GM11168 (cell line): Measurements from ENCODE around the gene TTC39B.
"Not testable (repeated sequence)": the region's sequence is repeated elsewhere in the genome, so short reads cannot be mapped to it uniquely, and the experiment has no call there.

Experiments
- in situ Hi-C: fragments of 300-500 bp; cut with MboI; formaldehyde crosslinking; loops from one replicate; pipeline ENCODE4 v1.12.0; 2022; ENCODE audit warnings: low sequenced_read_pairs; ENCODE audit not compliant: unreplicated experiment

Gene TTC39B

DNA sequence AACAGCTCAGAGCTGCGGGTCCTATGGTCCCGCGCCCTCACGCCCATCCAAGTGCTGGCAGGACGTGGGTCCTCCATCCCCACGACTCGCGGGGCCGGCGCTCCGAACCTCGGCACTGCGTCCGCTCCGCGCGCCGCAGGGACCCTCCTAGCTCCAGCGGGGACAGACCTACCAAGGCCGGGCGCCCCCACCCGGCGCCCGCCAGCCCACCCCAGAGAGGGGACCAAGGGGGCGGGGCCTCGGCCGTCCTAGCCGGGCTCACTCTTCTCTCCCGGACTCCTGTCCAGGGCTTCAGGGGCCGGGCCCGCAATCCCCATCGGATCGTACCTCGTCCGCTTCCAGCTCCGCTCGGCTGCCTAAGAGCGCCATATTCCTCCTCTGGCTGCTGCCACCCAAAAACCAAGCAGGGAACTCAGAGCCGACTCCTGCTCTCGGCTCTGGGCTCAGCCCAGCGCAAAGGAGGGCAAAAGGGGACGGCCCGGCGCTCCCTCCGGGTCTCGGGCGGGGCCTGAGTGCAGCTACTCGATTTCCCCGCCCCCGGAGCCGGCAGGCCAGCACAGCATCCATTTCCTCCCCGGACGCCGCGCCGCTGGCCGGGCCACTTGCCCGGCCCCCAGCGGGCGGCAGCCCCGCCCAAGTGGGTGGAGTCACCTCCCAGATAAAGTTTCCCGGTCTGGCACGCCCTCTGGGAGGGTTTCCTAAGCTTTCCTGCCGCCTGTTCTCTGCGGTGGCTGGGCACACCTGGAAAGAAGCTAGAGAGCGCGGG is at the start of gene TTC39B:
Gene TTC39B, minus strand, starts transcription at position 460 of the 766 bp plus-strand sequence. Its CDS starts 91 bp downstream, at position 369.
- in situ Hi-C loops = no loop called here

DNA sequence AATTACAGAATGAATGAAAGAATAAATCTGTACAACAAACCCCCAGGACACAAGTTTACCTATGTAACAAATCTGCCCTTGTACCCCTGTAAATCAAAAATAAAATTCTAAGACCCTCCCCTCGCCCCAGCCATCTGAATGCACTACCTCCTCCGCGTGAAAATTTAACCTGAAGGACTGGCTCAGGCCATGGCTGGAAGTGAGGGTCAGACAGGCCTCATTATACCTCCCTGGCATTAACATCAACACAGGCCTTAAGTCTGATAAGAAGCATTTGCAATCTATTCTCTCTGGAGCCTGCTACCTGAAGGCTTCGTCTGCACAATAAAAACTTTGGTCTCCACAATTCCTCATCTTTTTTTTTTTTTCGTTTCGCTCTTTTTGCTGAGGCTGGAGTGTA is 48.7 kb upstream of the TTC39B start:
- in situ Hi-C loops = no loop called here

DNA sequence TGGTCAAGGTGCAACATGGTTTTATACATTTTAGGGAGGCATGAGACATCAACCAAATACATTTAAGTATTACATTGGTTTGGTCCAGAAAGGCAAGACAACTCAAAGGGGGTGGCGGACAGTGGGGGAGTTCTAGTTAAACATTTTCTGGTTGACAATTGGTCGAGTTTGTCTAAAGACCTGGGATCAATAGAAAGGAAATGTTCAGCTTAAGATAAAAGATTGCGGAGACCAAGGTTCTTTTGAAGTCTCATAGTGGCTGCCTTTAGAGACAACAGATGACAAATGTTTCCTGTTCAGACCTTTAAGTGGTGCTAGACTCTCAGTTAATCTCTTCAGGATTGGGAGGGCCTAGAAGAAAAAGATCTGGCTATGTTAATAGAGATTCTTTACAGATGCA is 47.7 kb upstream of the TTC39B start:
- in situ Hi-C loops = no loop called here

DNA sequence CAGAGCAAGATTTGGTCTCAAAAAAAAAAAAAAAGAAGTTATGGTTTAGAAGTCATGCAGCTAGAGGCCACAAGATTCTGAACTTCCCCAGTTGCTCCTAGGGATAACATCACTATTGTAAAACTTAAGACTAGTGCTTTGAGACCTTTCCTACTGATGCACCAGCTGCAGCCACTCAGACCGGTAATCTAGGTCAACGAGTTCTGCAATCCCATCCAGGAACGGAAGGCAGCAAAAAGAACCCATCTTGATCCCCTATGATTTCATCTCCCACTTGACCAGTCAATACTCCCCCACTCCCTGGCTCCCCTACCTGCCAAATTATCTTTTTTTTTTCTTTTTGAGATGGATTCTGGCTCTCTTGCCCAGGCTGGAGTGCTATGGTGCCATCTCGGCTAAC is 46.9 kb upstream of the TTC39B start:
- in situ Hi-C loops = no loop called here

DNA sequence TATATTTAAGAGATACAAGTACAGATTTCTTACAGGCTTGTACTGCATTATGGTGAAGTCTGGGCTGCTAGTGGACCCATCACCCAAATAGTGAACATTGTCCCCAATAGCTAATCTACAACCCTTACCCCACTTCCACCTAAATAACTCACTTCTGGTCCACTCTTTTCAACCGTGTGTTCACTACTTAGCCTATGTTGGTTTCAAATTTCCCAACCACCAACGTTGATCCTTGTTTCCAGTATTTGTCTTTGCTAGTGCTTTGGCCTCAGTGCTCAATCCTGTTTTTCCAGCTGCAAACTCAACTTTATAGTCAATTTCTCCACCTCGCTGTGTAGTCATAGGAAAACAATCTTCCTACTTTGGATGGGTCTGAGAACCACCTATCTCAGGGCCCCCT is 45.3 kb upstream of the TTC39B start:
- in situ Hi-C loops = no loop called here

DNA sequence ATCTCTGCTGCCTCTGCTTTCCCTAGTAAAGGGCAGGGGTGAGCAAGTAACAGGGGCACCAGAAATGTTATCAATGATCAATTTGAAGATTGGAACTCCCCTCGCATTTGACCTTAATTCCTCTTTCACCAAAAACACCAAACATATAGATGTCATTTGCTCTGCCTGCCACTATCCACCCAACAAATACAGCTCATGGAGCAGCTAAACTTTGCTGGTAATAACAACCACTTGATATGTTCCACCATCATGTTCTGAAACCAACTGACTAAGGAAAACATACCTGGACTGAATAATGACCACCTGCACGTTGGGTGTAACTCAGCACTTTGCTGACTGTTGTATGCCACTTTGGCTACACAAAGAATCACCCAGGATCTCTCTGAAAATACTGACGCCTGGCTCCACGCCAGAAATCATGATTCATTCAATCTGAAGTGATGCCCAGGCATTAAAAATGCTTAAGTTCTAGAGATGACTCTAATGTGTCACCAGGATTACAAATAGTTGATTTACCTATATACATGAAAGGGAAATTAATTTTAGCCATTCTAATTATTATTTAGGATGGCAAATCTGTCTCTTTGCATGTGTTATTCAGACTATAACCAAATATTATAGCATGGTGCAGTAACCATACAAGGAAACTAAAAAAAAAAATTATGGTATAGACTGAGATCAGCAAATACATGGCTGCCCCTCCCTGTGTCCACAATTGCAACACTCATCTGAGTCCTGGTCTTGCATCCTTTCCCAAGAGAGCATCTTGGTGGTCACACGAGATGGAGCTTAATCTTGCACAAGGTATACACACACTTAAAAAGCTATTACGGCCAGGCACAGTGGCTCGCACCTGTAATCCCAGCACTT is 43.1 kb upstream of the TTC39B start:
- in situ Hi-C loops = no loop called here

DNA sequence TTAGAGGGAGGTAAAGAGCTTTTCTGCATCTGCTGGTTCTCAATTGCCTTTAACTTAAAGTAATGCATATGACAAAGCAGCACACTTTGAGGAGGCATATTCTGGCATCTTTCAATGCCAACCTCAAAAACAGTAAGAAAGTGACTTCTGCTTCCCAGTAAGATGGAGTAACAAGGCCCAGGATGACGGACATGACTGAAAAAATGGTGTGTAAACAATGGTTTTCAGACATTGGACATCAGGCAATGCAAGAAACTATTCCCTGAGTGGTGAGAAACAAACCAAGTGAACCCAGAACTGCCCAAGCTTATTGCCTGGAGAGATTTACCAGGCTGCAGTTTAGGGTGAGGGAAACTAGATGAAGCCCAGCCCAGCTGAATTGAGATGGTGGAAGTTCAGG is 39.8 kb upstream of the TTC39B start:
- in situ Hi-C loops = no loop called here

DNA sequence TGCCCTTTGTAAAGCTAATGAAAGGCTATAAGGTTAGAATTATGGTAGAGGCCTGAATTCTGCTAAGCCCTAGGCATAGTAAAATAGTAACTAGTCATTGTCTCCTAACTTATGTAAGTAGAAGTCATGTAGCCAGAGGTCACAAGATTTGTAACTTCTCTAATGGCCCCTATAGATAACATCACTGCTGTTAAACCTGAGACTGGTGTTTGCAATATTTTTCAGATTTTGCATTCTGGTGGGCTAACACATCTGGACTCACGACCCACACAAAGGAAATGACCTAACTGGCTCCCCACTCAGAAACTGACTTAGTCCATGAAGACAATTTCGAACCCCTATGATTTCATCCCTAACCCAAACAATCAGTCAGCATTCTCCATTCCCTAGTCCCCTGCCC is 37.2 kb upstream of the TTC39B start:
- in situ Hi-C loops = no loop called here

DNA sequence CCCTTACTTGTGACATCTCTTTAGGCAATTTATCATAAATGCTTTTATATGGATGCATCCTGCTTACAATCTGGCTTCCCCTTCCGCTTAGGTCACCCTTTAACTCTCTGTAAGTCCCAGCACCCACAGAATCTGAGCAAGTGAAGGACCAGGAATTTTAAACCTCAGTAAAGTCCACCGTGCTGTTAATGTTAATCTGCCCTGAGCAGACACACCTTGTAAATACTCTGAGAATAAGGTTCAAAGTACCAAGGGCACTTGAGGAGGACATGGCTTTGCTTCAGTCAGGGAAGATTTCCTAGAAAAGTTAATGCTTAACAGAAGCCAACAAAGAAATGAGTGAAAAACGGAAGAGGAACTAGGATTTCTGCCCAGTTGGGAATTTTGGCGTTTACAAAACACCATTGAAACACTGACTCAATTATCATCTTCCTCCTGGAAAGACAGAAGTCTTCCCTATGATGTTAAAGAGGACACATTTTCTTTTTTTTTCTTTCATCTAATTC is 26.4 kb upstream of the TTC39B start:
- in situ Hi-C loops = no loop called here

DNA sequence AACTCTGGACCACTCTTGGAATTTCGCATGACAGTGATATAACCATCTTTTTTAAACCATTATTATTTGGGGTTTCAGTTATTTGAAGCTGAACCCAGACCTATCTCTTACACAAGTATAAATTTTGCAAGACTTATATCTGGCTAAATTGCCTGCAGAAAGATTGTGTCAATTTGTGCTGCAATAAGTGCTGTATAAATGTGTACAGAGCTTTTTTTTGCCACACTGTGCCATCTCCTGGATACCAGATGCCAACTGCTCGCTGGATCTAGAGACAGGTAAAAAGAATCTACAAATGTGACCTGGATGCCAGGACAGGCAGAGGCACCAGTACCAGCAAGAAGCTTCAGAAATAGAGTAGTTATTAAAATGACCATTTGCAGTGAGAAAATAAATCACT is 25.9 kb upstream of the TTC39B start:
- in situ Hi-C loops = no loop called here

DNA sequence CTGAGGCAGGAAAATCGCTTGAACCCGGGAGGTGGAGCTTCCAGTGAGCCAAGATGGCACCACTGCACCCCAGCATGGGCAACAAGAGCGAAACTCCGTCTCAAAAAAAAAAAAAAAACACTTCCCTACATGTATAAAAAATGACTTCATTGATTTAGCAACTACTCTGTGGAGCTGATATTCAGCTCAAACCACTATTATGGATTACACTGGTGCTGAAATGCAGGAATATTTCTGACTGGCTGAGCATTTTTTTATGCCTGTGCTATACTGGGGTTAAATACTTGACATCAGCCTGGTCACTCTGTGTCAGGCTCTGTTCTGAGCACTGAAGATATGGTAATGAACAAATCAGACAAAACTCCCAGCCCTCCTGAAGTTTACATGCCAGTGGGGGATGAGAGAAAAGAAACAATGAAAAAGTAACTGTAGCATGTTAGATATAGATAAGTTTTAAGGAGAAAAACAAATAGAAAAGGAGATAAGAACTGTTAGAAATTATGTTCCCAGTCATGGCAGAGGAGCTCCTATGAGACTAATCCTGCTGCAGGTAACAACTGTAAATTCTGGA is 22.6 kb upstream of the TTC39B start:
- in situ Hi-C loops = no loop called here

DNA sequence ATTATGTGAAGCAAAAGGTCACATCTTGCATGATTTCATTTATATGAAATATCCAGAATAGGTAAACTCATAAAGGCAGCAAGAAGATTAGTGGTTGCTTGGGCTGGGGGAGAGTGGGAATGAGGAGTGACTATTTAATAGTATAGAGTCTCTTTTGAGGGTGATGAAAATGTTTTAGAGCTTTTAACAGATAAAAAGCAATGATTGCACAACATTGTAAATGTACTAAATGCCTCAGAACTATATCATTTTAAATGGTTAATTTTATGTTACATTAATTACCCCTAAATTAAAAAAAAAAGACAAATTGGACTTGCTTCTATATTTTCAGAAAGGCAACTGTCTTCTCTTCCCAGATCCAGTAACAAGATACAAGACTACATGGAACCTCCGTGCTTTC is 21.9 kb upstream of the TTC39B start:
- in situ Hi-C loops = no loop called here

DNA sequence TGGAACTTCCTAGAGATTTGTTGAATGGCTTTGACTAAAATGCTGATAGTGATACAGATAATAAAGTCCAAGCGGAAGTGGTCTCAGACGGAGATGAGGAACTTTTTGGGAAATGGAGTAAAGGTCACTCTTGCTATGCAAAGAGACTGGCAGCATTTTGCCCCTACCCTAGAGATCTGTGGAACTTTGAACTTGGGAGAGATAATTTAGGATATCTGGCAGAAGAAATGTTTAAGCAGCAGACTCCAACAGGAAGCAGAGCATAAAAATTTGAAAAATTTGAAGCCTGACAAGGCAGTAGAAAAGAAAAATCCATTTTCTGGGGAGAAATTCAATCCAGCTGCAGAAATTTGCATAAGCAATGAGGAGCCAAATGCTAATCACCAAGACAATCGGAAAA is 15.7 kb upstream of the TTC39B start:
- in situ Hi-C loops = not testable (repeated sequence)

DNA sequence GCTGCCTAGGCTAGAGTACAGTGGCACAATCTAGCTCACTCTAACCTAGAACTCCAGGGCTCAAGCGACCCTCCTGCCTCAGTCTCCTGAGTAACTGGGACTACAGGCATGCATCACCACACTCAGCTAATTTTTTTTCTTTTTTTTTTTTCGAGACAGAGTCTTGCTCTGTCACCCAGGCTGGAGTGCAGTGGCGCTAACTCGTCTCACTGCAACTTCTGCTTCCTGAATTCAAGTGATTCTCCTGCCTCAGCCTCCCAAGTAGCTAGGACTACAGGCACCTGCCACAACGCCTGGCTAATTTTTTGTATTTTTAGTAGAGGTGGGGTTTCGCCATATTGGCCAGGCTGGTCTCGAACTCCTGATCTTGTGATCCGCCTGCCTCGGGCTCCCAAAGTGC is 12.6 kb upstream of the TTC39B start:
- in situ Hi-C loops = not testable (repeated sequence)

DNA sequence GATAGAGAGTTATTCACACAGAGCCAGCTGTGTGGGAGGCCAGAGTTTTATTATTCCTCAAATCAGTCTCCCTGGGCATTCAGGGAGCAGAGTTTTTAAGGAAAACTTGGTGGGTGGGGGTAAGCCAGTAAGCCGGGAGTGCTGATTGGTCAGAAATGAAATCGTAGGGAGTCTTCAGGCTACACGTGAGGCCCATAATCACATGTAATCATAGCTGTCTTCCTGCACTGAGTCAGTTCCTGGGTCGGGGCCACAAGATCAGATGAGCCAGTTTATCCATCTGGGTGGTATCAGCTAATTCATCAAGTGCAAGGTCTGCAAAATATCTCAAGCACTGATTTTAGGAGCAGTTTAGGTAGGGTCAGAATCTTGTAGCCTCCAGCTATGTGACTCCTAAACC is 10.8 kb upstream of the TTC39B start:
- in situ Hi-C loops = no loop called here

DNA sequence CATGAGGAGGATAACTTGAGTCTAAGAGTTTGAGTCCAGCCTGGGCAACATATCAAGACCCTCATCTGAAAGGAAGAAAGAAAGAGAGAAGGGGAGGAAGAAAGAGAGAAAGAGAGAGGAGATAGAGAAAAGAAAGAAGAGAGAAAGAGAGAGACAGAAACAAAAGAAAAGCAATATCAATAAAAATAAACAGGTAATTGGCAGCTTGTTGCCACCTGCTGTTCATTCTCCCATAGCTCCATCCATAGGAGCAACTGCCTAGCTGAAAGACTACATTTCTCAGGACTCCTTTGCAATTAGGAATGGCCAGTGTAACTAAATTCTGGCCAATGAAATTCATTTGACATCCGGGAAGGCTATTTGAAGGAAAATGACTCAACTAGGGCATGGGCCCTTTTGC is 4.6 kb upstream of the TTC39B start:
- in situ Hi-C loops = no loop called here

DNA sequence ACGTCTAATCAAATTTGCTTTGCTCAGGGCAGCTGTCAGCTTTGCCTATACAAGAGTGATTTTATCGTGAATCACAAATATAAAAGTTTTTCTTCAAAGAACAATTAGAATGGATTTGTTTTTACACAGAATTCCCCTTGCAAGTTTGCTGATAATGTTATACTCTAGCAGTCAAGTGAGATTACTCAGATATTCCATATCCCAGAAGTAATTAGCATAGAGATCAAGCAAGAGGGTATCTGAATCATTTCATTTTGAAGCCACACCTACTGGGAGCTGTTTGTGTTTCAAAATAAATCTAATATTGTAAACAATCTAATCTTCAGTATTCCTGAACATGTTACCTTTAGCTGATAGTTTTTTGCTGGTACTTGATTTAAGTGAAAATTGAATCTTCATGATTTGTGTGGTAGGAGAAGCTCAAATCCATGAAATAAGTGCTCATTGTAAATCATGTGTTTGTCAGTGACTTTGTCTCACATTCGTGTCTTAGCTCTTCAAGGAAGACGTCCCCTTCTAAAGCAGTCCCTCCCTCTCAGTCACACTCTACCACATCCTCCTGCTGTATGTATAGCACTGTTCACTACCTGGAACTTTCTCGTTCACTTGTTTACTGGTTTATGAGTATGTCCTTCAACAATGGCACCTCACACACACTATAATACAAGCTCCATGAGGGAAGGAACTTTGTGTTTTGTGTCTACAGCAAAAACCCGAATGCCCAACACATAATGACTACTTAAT is 3.3 kb upstream of the TTC39B start:
- in situ Hi-C loops = no loop called here

DNA sequence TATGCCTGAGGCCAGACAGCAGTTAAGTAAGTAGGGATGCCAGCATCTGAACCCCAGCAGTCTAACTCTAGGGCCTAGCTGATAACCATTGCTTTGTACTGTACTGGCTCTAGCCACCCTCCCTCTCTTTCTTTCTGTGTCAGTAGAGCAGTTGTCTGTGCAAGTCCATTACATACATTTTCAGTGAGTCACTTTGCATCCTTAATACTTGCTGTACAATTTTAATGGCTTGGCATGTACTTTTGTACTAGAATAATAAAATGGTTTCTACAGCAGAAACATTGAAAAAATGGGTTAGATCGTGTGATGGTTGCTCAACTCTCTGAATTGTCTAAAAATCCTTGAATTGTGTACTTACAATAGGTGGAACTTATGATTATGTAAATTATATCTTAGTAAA is 1.5 kb upstream of the TTC39B start:
- in situ Hi-C loops = no loop called here

DNA sequence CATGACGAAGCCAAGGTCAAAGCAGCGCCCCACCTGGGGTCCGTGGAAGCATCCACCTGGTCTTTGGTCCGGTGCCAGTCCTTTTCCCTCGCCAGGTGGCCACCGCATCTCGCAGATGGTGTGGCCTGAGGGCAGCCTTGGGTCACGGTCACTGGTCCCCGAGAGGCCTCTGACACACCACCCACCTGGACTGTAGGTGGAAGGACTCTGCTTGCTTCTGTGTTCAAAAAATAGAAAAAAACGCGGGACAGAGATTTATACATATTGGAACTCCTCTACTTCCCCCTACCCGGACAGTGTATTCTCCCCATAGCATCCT is 466 bp upstream of the TTC39B start:
- in situ Hi-C loops = no loop called here

DNA sequence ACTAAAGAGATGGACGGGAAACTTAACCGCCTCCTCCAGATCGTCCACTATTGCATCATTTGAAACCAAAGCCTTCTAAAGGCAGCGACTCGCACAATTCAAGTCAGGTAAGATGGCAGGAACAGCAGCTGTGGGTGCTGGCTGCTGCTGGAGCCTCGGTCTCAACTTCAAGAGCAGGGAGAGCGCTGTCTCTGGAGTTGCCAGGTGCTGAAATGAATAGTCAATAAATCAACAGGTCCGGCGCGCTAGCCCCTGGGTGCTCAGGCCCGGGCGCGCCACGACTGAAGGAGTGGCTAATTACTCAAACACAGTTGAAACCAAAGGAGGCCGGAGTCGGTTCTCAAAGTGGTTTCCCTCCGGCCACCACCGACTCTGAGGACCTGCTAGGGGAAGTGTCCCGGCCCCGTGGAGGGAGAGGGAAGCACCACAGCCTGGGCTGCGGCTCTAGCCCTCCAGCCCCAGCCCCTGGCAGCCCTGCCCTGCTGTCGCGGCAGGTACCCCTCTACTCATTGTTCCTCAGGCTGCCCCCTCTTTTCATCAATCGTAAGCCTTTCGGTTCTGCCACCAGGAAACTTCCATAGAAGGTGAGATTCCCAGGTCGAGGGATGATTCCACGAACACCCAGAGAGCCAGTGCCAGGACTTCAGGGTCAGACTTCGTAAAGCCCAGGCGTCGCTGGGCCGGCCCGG is 804 bp downstream of the TTC39B start:
- in situ Hi-C loops = no loop called here
